HepG2 (cell line): ENCODE measurements around the gene TSPAN7. TPM values are rescaled to one million over a fixed set of nuclear protein-coding genes. Genes with fewer than 3 reads are reported as not detected.

ENCODE experiments used
- ATAC-seq: fragments of 200-7000 bp; cut with Tn5 transposase; 3 replicates; pipeline ENCODE4 v1.9.1; 2020; ENCODE audit warnings: mild to moderate bottlenecking, moderate library complexity
- BruUV-seq: library from RNA; stranded (reverse); fragments of 400-500 nt; replicated peaks from 2 replicates; lab custom pipeline; 2021; lab: Mats Ljungman, UMichigan
- CTCF ChIA-PET: fragments of 300-600 bp; formaldehyde crosslinking; extraction: SDS; loops from one replicate; lab custom pipeline; 2021; ENCODE audit warnings: low total read pairs, inconsistent platforms, low intra/inter-chr PET ratio; lab: Yijun Ruan, JAX
- POLR2A ChIA-PET: fragments of 350-600 bp; sonication (Branson Sonifier 250); formaldehyde crosslinking; loops from one replicate; lab custom pipeline; 2020; ENCODE audit warnings: antibody characterized with exemption, inconsistent platforms; lab: Yijun Ruan, JAX
- DNase-seq: peaks from one replicate; pipeline ENCODE4 v3.0.0-alpha.2; 2015; ENCODE audit warnings: low spot score
- FAIRE-seq: peaks from 3 replicates; lab custom pipeline; 2011; peaks lifted over from hg19 to GRCh38; lab: Jason Lieb, UNC
- H2AFZ ChIP-seq: one replicate; pipeline ENCODE4 v1.6.1; 2011; ENCODE audit warnings: low read length, inconsistent platforms
- H3K27ac ChIP-seq: fragments of 300-600 bp; 3 replicates; pipeline ENCODE4 v1.8.0; 2011; ENCODE audit warnings: mixed run types, mild to moderate bottlenecking, mixed read lengths, low read length, inconsistent platforms; ENCODE audit not compliant: insufficient read depth; ENCODE audit errors: extremely low read length
- H3K27me3 ChIP-seq, 2 experiments: fragments of 200-600 bp in 1 of 2; 2 replicates in 1 of 2; 3 replicates in 1 of 2; pipeline versions ENCODE4 v1.6.0 to v1.8.0; 2011; ENCODE audit warnings: low read length in 2 of 2, mild to moderate bottlenecking in 2 of 2, moderate library complexity in 2 of 2, inconsistent platforms in 1 of 2; ENCODE audit not compliant: insufficient read depth in 2 of 2, control insufficient read depth in 1 of 2
- H3K36me3 ChIP-seq, 2 experiments: fragments of 200-600 bp in 1 of 2; replicated peaks in 1 of 2; 2 replicates in 1 of 2; 3 replicates in 1 of 2; pipeline versions ENCODE4 v1.5.1 to v1.8.0; 2011; ENCODE audit warnings: low read length in 2 of 2, inconsistent platforms in 1 of 2; ENCODE audit not compliant: insufficient read depth in 2 of 2, control insufficient read depth in 1 of 2
- H3K4me1 ChIP-seq: 2 replicates; pipeline ENCODE4 v1.5.1; 2012; ENCODE audit warnings: low read length, inconsistent platforms; ENCODE audit not compliant: insufficient read depth
- H3K4me2 ChIP-seq: 2 replicates; pipeline ENCODE4 v1.6.0; 2011; ENCODE audit warnings: low read depth, low read length, inconsistent platforms
- H3K4me3 ChIP-seq, 3 experiments: fragments of 200-600 bp in 1 of 3; sonication (generic), shearing (Covaris generic) in 1 of 3; replicated peaks in 1 of 3; 2 replicates each; pipeline ENCODE4 v1.5.1; 2011 to 2016; ENCODE audit warnings: low read length in 3 of 3, inconsistent platforms in 2 of 3, low read depth in 2 of 3, mild to moderate bottlenecking in 2 of 3, control low read depth in 1 of 3, mixed read lengths in 1 of 3; ENCODE audit not compliant: insufficient read depth in 1 of 3
- H3K79me2 ChIP-seq: one replicate; pipeline ENCODE4 v1.6.1; 2011; ENCODE audit warnings: low read length, inconsistent platforms; ENCODE audit not compliant: insufficient read depth
- H3K9ac ChIP-seq: 2 replicates; pipeline ENCODE4 v1.6.0; 2011; ENCODE audit warnings: mild to moderate bottlenecking, low read depth, low read length, inconsistent platforms; ENCODE audit not compliant: insufficient read depth
- H3K9me3 ChIP-seq: 2 replicates; pipeline ENCODE4 v1.5.1; 2012; ENCODE audit warnings: mild to moderate bottlenecking, low read length
- H4K20me1 ChIP-seq: 2 replicates; pipeline ENCODE4 v1.6.0; 2011; ENCODE audit warnings: inconsistent platforms, mild to moderate bottlenecking, low read length, moderate library complexity; ENCODE audit not compliant: insufficient read depth
- GMEB1 ChIP-seq: sonication (generic); formaldehyde crosslinking; IDR thresholded peaks from 2 replicates; pipeline ENCODE4 v1.5.1; 2020; ENCODE audit warnings: missing genetic modification reagents, mild to moderate bottlenecking, borderline replicate concordance
- IRF1 ChIP-seq: sonication (generic); formaldehyde crosslinking; IDR thresholded peaks from 2 replicates; pipeline ENCODE4 v1.4.0; 2020; ENCODE audit warnings: low read depth, mild to moderate bottlenecking, missing genetic modification reagents
- POLR2G ChIP-seq: fragments of 200-400 bp; formaldehyde crosslinking; IDR thresholded peaks from 2 replicates; pipeline ENCODE4 v1.6.1; 2018; ENCODE audit warnings: mild to moderate bottlenecking, low read depth, low read length, moderate library complexity
- ZNF879 ChIP-seq: sonication (generic); formaldehyde crosslinking; IDR thresholded peaks from 2 replicates; pipeline ENCODE4 v1.8.1; 2023; ENCODE audit warnings: missing genetic modification reagents
- in situ Hi-C: cut with HindIII; loops from 2 replicates; pipeline ENCODE4 v1.10.0; 2017; ENCODE audit warnings: low pct_unique_long_range_greater_than_20kb; ENCODE audit not compliant: extremely low pct_ligation_motif_present
- intact Hi-C: fragments of 100-400 bp; cut with micrococcal nuclease; formaldehyde crosslinking; loops from one replicate; pipeline ENCODE4 v1.10.0; 2022; ENCODE audit not compliant: unreplicated experiment
- polyA plus RNA-seq, 8 experiments: library from polyadenylated mRNA; depleted of rRNA in 3 of 8; stranded (reverse) in 7 of 8; unstranded in 1 of 8; fragments of >200 nt; fragmentation: Illumina TruSeq in 4 of 8; extraction: Trizol in 4 of 8; gene quantifications; 2 replicates each; pipeline versions ENCODE4 v1.2.1 to v1.2.3, GENCODE V29; 2011 to 2016; ENCODE audit warnings: low read depth in 4 of 8, missing spikeins in 1 of 8, mixed read lengths in 1 of 8; ENCODE audit not compliant: insufficient read depth in 1 of 8
- total RNA-seq, 5 experiments: library from RNA; depleted of rRNA; stranded (reverse); fragments of >200 nt; fragmentation: Illumina TruSeq; extraction: Trizol; gene quantifications; 2 replicates each; pipeline ENCODE4 v1.2.3, GENCODE V29; 2016; ENCODE audit warnings: low read depth in 1 of 5

TSPAN7 gene
- total and polyA plus RNA-seq, 2 of the 13 experiments (the other 11 are each of a cell fraction or from before 2014, with no cell fraction given), result 21.4 to 47.1 TPM

DNA sequence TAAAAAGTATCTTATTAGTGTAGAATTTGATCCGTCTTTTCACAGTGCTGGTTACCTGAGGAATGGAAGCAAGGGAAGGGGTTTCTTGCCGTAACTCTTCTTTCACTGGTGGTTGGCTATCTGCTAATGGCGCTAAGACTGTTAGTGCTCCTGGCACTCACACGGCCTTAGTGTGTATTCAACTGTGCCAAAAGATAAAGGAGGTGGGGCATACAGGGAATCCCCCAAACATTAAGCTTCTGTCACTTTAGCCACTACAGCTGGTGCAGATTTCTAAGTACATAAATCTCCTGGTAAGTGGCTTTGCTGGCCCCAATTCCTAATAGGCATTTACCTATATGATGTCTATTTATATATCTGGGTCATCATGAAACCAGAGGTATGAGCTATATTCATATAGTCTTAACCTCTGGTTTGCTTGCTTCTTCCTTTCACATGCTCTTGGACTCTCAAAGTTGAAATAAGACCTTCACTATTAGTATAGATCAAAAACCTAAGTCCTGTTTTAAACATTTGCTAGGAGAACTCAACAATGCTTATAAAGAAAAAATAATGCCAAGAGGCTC lies 95.1 kb downstream of the TSPAN7 start (continued):
- no peak for TF ChIP-seq GMEB1
- no peak for TF ChIP-seq IRF1
- TF ChIP-seq POLR2G, result no peak

DNA sequence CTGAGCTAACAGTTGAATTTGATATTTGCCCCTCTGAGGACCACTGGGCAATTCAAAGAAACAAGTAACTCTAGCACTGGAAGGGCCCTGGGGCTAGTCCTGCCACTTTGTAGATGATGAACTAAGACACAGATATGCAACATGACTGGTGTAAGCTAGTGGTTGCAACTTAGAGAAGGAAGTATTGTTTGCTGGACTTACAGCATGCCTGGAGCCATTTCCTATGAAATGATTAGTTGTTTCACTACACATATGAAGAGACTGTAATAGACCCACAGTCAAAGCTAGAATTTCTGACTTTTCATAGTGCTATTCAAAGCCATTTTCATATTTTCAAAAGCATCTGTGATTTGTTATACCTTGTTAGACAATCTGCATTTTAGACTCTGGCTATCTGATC lies 96.2 kb downstream of the TSPAN7 start:
- no peak for FAIRE-seq
- H3K9ac ChIP-seq, result no peak overlapping the region
- no peak for TF ChIP-seq ZNF879 (CRISPR knock-in tag)
- no peak overlapping the region for H3K4me3 ChIP-seq
- no peaks in the 10 kb centered on the region for H3K36me3 ChIP-seq
- no peak overlapping the region for H3K4me2 ChIP-seq
- in situ Hi-C loops (no loop called here), intact Hi-C loops (no loop called here)
- H3K79me2 ChIP-seq, result no peaks in the 10 kb centered on the region
- no TSS peak for BruUV-seq
- no peak overlapping the region for H2AFZ ChIP-seq
- CTCF ChIA-PET, result no interaction called here
- no peak for ATAC-seq
- no peaks in the 10 kb centered on the region for H3K9me3 ChIP-seq
- H3K4me1 ChIP-seq, result peaks cover 52% of the 10 kb centered on the region
- no peaks in the 10 kb centered on the region for H4K20me1 ChIP-seq
- POLR2A ChIA-PET, result no interaction called here
- DNase-seq, result no peak
- no peak overlapping the region for H3K27ac ChIP-seq
- H3K27me3 ChIP-seq, result no peaks in the 10 kb centered on the region
